CD4-positive, alpha-beta T cell treated with Interleukin-17A for 1 hour (primary cell): ENCODE measurements around the gene MMP15.

Source experiments
- DNase-seq: peaks from one replicate; pipeline ENCODE4 v3.0.0-alpha.2; 2020

Gene MMP15

DNA sequence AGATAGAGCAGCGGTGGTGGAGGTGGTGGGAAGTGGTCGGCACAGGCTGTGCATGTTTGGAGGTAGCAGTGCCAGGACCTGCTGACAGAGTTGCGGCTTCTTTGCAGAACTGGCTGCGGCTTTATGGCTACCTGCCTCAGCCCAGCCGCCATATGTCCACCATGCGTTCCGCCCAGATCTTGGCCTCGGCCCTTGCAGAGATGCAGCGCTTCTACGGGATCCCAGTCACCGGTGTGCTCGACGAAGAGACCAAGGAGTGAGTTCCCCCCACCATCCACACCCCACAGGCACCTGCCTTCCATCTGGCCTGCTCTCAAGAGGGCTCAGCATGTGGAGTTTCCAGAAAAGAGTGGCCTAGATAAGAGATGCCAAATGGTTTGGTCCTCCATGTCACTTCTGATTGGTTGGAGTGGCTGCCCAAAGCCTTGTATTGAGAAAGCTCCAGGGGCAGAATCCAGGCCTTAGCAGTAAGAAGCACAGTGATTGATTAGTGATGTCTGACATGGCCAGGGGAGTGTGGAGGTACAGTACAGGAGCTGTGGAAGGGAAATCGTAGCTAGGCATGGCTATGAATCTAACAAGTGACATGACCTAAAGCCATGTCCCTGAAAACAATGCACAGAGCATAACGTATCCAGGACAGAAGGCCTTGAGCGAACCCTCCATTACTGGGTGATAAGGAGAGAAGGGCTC is 12.0 kb downstream of the MMP15 start:
- no peak for DNase-seq

DNA sequence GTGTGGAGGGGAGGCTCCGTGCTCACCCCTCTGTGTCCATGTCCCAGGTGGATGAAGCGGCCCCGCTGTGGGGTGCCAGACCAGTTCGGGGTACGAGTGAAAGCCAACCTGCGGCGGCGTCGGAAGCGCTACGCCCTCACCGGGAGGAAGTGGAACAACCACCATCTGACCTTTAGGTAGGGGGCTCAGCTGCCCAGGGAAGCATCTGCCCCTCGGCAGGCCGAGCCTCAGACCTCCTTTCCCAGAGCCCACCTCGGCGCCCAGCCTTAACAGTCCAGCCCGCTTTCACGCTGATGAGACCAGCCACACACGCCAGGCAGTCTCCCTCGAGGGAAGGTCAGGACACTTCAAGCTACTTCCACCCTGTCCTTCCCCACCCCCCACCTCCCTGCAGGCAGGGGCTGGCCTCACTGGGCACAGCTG is 12.7 kb downstream of the MMP15 start:
- no peak for DNase-seq

DNA sequence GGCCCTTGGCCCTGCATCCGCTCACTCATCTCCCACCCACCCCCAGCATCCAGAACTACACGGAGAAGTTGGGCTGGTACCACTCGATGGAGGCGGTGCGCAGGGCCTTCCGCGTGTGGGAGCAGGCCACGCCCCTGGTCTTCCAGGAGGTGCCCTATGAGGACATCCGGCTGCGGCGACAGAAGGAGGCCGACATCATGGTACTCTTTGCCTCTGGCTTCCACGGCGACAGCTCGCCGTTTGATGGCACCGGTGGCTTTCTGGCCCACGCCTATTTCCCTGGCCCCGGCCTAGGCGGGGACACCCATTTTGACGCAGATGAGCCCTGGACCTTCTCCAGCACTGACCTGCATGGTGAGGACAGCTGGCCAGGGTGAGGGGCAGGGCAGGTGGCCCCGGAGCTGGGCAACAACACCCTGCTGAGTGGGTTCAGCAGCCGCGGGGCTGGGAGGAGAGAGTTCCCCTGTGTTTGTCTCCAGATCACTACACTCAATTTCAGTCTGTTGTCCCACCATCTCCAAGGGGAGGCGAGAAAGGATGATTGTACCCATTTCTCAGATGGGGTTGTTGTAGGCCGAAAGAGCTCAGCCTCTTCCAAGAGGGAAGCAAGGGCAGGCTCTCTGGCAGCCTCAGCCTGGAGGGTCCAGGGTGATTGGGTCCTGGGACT is 14.4 kb downstream of the MMP15 start:
- DNase-seq = no peak

DNA sequence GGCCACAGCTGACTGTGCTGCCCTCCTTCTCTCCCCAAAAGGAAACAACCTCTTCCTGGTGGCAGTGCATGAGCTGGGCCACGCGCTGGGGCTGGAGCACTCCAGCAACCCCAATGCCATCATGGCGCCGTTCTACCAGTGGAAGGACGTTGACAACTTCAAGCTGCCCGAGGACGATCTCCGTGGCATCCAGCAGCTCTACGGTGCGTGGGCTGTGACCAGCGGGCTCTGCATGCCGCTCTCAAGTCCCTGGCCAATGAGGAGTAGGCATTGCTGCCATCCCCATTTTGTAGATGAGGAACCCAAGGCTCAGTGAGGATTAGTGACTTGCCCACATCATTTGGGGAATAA is 14.9 kb downstream of the MMP15 start:
- DNase-seq = no peak

GRCh38 chr16:58040945-58041627 is 15.5 kb downstream of the MMP15 start:
- no peak for DNase-seq

DNA sequence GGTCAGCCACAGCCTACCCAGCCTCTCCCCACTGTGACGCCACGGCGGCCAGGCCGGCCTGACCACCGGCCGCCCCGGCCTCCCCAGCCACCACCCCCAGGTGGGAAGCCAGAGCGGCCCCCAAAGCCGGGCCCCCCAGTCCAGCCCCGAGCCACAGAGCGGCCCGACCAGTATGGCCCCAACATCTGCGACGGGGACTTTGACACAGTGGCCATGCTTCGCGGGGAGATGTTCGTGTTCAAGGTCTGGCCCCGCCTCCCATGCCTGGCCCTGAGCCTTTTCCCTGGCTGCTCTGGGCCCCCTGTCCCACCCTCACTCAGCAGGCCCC is 16.0 kb downstream of the MMP15 start:
- no peak for DNase-seq

DNA sequence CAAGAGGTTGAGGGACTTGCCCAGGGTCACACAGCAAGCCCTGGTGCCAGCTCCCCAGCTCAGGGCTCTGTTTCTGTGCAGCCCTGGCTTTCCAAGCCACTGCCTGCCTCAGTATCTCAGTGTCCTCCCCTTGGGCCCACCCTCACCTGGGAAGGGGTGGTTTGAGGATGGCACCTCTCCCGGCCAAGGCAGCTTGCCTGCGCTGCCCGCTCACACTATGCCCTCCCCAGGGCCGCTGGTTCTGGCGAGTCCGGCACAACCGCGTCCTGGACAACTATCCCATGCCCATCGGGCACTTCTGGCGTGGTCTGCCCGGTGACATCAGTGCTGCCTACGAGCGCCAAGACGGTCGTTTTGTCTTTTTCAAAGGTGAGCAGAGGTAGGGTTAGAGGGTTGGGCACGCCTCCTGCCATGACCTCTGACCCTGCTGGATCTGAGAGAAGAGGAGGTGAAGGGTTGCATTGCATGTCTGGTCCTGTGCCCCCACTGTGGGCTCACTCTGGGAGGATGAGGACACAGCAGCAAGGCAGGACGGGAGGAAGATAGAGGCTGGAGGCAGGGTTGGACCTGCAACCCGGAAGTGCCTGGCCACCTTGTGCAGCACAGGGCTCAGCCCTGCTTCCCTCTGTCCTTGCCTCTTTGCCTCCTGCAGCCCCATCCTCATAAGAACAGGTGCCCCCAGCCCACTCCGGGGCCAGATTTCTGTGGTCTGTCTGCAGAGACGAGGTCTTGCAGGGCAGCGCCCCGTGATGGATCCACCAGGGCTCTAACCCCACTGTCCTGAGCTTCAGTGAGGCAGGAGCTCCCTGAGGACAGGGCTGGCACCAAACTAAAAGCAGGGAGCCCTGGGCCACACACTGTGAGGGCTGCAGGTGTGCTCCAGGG is 16.7 kb downstream of the MMP15 start:
- no peak for DNase-seq

DNA sequence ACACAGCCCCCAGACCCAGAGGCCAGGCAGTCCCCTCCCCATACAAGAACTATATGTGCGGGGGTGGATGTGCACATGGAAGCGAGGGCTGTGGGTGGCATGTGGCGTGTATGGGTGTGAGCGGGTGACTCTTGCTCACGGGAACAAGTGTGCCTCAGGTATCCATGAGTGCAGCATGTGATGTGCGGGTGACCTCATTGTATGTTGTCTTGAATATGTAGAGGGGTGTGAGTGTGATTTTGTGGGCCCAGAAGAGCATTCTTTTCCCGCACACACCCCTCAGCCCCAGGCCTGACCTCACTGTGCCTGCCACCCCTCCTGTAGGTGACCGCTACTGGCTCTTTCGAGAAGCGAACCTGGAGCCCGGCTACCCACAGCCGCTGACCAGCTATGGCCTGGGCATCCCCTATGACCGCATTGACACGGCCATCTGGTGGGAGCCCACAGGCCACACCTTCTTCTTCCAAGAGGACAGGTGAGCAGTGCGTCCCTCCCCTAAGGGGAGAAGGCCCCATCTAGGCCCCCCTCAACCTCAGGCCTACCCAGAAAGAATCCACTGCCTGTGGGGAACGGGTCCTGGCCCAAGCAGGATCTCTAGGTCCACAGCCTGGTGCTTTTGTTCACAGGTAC is 17.4 kb downstream of the MMP15 start:
- no peak for DNase-seq

DNA sequence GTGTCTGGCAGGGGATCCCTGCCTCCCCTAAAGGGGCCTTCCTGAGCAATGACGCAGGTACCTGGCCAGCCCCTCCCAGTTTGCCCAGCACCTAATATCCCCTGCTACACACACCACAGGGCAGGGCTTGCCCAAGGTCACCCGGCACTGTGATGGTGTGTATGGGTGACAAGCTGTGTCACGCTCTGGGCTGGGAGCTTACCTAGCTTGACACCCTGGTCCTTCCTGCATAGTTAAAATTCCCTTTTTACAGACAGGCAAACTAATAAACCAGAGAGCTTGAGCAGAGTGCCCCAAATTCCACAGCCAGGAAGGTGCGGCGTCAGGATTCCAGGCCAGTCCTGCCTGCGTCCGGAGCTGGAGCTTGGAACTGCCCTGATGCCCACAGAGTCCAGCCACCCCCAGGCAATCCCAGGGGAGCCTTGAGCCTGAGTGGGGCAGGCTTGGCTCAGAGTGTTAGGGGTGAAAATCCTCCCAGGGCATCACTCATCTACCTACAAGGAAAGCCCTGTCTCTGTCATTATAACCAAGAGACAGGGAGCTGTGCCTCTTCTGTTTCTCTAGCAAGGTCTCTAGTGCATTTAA is 18.1 kb downstream of the MMP15 start:
- no peak for DNase-seq

- DNase-seq = no peak
Observed at GRCh38 chr16:58044266-58045019, 18.9 kb downstream of the MMP15 start.

GRCh38 chr16:58045096-58045495 is 19.5 kb downstream of the MMP15 start:
- no peak for DNase-seq

DNA sequence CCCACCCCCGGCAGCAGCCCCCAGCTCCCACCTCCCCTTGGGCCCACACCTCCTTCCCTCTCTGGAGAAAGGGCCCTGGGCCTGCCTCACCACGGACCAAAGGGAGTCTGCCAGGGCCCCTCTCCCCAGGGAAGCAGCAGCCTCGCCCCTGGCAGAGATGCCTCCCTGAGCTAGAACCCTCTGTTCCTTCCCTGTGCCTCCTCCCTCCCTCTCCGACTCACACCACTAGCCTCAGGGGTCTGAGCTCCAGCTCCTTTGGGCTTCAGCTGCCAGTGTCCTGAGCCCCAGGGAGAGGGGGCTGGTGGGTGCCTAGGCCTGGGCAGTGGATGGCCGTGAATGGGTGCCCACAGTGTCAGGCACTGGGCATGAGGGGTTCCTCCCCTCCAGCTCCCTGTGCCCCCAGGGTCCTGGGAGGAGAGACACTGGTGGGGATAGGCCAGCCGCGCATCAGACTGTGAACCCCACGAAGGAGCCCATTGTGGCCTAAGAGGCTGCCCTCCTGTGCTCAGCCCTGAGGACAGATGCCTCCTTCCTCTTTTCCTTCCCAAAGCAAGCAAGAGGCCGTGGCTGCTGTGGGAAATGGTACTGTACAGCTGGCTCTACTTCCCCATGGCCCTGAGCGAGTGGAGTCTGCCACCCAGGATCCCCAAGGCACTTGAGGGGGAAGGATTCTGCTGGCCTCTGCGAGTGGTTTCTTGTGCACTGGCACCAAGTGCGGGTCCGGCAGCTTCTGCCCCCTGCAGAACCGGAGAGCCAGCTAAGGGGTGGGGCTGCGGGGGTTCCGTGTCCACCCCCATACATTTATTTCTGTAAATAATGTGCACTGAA is 20.7 kb downstream of the MMP15 start:
- DNase-seq = no peak

- no peak for DNase-seq
Observed at GRCh38 chr16:58046936-58047335, 21.4 kb downstream of the MMP15 start.

GRCh38 chr16:58047557-58048348 is 22.2 kb downstream of the MMP15 start:
- no peak for DNase-seq

GRCh38 chr16:58048494-58049231 is 23.1 kb downstream of the MMP15 start:
- no peak for DNase-seq

GRCh38 chr16:58049232-58050185 is 24.0 kb downstream of the MMP15 start:
- no peak for DNase-seq

DNA sequence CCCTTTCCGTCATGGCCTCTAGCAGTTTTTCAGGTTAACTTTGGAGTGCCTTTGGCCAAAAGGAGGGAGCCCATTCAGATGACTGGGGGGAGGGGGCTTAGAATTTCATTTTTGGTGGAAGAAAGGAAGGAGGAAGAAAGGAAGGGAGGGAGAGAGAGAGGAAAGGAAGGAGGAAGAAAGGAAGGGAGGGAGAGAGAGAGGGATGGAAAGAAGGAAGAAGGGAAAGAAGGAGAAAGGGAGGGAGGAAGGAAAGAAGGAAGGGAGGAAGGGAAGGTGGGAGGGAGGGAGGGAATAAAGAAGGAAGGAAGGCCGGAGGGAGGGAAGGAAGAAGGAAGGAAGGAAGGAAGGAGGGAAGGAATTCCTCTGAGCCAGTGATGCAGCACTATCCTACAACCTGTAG is 25.7 kb downstream of the MMP15 start:
- no peak for DNase-seq
